ENCODE results near the gene ROR1. TPM values are rescaled to one million over a fixed set of nuclear protein-coding genes. Genes with fewer than 3 reads are reported as not detected.

The ROR1 gene
- total and polyA plus RNA-seq, 10 of the 15 experiments (the other 5 are each of a cell fraction or from before 2014, with no cell fraction given) = 0.02 to 0.08 (median 0.05) TPM; not detected in 6

DNA sequence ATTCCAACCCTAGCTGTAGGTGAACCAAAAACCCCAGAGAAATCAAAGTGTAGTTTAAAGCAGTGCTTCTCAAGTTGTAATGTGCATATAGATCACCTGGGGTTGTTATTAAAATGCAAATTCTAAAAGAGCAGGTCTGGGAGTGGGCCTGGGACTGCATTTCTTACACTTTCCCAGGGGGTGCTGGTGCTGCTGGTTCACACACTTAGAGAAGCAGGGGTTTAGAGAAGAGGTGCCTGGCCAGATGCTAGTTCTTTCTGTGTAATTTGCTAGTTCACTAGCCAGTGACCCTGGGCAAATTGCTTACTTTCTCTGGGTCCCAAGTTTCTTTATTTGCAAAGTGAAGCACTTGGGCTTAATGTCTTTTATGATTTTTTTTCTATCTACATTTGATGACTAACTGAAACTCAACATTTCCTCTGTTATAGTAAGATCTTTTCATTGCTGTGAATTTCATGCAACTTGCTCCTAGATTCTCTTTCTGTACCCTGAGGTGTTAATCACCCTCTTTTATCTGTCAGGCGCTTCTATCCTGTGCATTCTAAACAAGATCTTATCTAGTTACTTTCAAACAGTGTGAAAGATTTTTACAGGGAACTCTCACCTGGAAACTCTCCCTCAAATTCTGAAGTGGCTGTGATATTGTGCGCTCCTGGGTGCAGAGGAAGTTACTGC, 287.8 kb downstream of the ROR1 start:
- ChIA-PET RAD21 (ENCODE audit: unreplicated experiment) (no interaction called here), CTCF (no interaction called here), SMC1A (ENCODE audit: uncharacterized antibody, unreplicated experiment) (no interaction called here), POLR2A (no interaction called here)
- Histone ChIP-seq H3K9me3 (replicated peaks; ENCODE audit: control insufficient read depth, insufficient read depth, low read length) (no peaks in the 10 kb centered on the region), H3K4me3 (no peak overlapping the region), H3K9ac (ENCODE audit: control insufficient read depth, insufficient read depth, low read length) (no peak overlapping the region), H3K79me2 (ENCODE audit: control insufficient read depth, insufficient read depth, low read length) (no peaks in the 10 kb centered on the region), H3K4me2 (ENCODE audit: control insufficient read depth, insufficient read depth) (no peak overlapping the region), H4K20me1 (ENCODE audit: control insufficient read depth, insufficient read depth) (no peaks in the 10 kb centered on the region), H3K4me1 (ENCODE audit: control insufficient read depth, insufficient read depth, low read length) (no peaks in the 10 kb centered on the region), H3K27me3 (replicated peaks in 1 of 2; ENCODE audit: control insufficient read depth in 2 of 2, insufficient read depth in 2 of 2, low read length in 1 of 2) (peaks cover 2 to 3% of the 10 kb centered on the region in 2 experiments; a peak in 2 of 4 replicates), H2AFZ (ENCODE audit: control insufficient read depth, low read depth, low read length) (no peak overlapping the region), H3K27ac (ENCODE audit: control insufficient read depth, insufficient read depth) (no peak overlapping the region), H3K36me3 (ENCODE audit: control insufficient read depth in 2 of 2, insufficient read depth in 2 of 2, low read length in 1 of 2) (no peaks in the 10 kb centered on the region)
- BruUV-seq (replicated peaks) = no TSS peak
- TF ChIP-seq CBX5 (IDR thresholded peaks at IDR 0.05; ENCODE audit: low read depth) (no peak), SP1 (IDR thresholded peaks at IDR 0.05; ENCODE audit: low read depth, low read length) (no peak), RUNX3 (IDR thresholded peaks at IDR 0.05; ENCODE audit: low read length) (no peak)
- TF ChIP-seq, protein P1, sequence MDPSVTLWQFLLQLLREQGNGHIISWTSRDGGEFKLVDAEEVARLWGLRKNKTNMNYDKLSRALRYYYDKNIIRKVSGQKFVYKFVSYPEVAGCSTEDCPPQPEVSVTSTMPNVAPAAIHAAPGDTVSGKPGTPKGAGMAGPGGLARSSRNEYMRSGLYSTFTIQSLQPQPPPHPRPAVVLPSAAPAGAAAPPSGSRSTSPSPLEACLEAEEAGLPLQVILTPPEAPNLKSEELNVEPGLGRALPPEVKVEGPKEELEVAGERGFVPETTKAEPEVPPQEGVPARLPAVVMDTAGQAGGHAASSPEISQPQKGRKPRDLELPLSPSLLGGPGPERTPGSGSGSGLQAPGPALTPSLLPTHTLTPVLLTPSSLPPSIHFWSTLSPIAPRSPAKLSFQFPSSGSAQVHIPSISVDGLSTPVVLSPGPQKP (IDR thresholded peaks at IDR 0.05; ENCODE audit: low read depth, low read length) = no peak
- ATAC-seq (no peak), FAIRE-seq (no peak), DNase-seq (ENCODE audit: low read depth, low spot score) (no peak)
- in situ Hi-C loops (cut with MboI) = no loop called here
- intact Hi-C loops (cut with micrococcal nuclease; ENCODE audit: unreplicated experiment) = no loop called here
- 29% methylated on average over 2 of the region's 2 CpGs for WGBS (ENCODE audit: insufficient coverage, insufficient replicate concordance, low lambda C conversion rate, missing lambda C conversion rate)

DNA sequence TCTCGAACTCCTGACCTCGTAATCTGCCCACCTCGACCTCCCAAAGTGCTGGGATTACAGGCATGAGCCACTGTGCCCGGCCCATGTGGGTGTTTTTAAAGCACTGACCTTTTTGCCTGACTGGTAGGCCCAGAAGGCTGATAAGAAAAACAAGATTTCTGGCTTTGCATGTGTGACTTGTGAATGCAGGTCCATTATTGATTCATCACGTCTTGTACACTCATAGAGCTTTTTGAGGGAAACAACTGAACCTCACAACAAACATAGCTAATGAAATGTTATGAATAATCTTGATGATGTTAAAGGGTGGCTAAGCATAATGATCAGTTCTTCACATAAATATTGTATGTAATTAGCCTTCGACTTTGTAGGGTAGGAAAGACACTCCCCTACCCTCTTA, 288.7 kb downstream of the ROR1 start:
- H3K36me3 ChIP-seq (ENCODE audit: control insufficient read depth in 2 of 2, insufficient read depth in 2 of 2, low read length in 1 of 2) = no peaks in the 10 kb centered on the region
- in situ Hi-C loops (cut with MboI) = no loop called here
- intact Hi-C loops (cut with micrococcal nuclease; ENCODE audit: unreplicated experiment) = no loop called here
- no TSS peak for BruUV-seq (replicated peaks)
- H3K4me1 ChIP-seq (ENCODE audit: control insufficient read depth, insufficient read depth, low read length) = no peaks in the 10 kb centered on the region
- ATAC-seq (no peak), FAIRE-seq (no peak), DNase-seq (ENCODE audit: low read depth, low spot score) (no peak)
- no peaks in the 10 kb centered on the region for H3K79me2 ChIP-seq (ENCODE audit: control insufficient read depth, insufficient read depth, low read length)
- WGBS (ENCODE audit: insufficient coverage, insufficient replicate concordance, low lambda C conversion rate, missing lambda C conversion rate) = under 1% methylated on average over 6 of the region's 6 CpGs
- ChIA-PET SMC1A (ENCODE audit: uncharacterized antibody, unreplicated experiment) (no interaction called here), RAD21 (ENCODE audit: unreplicated experiment) (no interaction called here), POLR2A (no interaction called here), CTCF (no interaction called here)
- no peak overlapping the region for H3K9ac ChIP-seq (ENCODE audit: control insufficient read depth, insufficient read depth, low read length)
- H3K4me3 ChIP-seq = no peak overlapping the region
- H2AFZ ChIP-seq (ENCODE audit: control insufficient read depth, low read depth, low read length) = no peak overlapping the region
- no peaks in the 10 kb centered on the region for H3K9me3 ChIP-seq (replicated peaks; ENCODE audit: control insufficient read depth, insufficient read depth, low read length)
- H3K4me2 ChIP-seq (ENCODE audit: control insufficient read depth, insufficient read depth) = no peak overlapping the region
- H4K20me1 ChIP-seq (ENCODE audit: control insufficient read depth, insufficient read depth) = no peaks in the 10 kb centered on the region
- no peak overlapping the region for H3K27ac ChIP-seq (ENCODE audit: control insufficient read depth, insufficient read depth)
- H3K27me3 ChIP-seq (replicated peaks in 1 of 2; ENCODE audit: control insufficient read depth in 2 of 2, insufficient read depth in 2 of 2, low read length in 1 of 2) = peaks cover 2 to 3% of the 10 kb centered on the region in 2 experiments; a peak in 2 of 4 replicates
- TF ChIP-seq FOXM1 (IDR thresholded peaks at IDR 0.05; ENCODE audit: low read depth, low read length) = no peak
- TF ChIP-seq, protein P1 (IDR thresholded peaks at IDR 0.05; ENCODE audit: low read depth, low read length) = no peak
- no peak for TF ChIP-seq SIN3A (IDR thresholded peaks at IDR 0.05; ENCODE audit: low read depth, low read length)
- TF ChIP-seq JUNB (IDR thresholded peaks at IDR 0.05) = no peak
- no peak for TF ChIP-seq ZNF217 (IDR thresholded peaks at IDR 0.05)
- TF ChIP-seq PAX5 (IDR thresholded peaks at IDR 0.05; ENCODE audit: borderline replicate concordance, low read depth, low read length) = no peak
- TF ChIP-seq RAD51 (IDR thresholded peaks at IDR 0.05) = no peak
- TF ChIP-seq PML (IDR thresholded peaks at IDR 0.05; ENCODE audit: low read length) = no peak
- TF ChIP-seq, protein P2, sequence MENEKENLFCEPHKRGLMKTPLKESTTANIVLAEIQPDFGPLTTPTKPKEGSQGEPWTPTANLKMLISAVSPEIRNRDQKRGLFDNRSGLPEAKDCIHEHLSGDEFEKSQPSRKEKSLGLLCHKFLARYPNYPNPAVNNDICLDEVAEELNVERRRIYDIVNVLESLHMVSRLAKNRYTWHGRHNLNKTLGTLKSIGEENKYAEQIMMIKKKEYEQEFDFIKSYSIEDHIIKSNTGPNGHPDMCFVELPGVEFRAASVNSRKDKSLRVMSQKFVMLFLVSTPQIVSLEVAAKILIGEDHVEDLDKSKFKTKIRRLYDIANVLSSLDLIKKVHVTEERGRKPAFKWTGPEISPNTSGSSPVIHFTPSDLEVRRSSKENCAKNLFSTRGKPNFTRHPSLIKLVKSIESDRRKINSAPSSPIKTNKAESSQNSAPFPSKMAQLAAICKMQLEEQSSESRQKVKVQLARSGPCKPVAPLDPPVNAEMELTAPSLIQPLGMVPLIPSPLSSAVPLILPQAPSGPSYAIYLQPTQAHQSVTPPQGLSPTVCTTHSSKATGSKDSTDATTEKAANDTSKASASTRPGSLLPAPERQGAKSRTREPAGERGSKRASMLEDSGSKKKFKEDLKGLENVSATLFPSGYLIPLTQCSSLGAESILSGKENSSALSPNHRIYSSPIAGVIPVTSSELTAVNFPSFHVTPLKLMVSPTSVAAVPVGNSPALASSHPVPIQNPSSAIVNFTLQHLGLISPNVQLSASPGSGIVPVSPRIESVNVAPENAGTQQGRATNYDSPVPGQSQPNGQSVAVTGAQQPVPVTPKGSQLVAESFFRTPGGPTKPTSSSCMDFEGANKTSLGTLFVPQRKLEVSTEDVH (IDR thresholded peaks at IDR 0.05; ENCODE audit: low read depth, partially characterized antibody) = no peak
- TF ChIP-seq POU2F2 (IDR thresholded peaks at IDR 0.05; ENCODE audit: borderline replicate concordance, low read depth, low read length) = no peak
- TF ChIP-seq ZZZ3 (IDR thresholded peaks at IDR 0.05; ENCODE audit: control insufficient read depth, insufficient read length, low read depth) = no peak
